ENCODE data around the gene ZNF280D. TPM values are rescaled to one million over a fixed set of nuclear protein-coding genes. Genes with fewer than 3 reads are reported as not detected.

Gene ZNF280D
- polyA plus RNA-seq, 1 donor from 2014 or later = 35.4 TPM

GRCh38 chr15:56757875-56758274 is 24.6 kb upstream of the ZNF280D start:
- Histone ChIP-seq H3F3A (ENCODE audit: insufficient read depth, low read length, poor library complexity, severe bottlenecking) (no peaks in the 10 kb centered on the region), H3K36me3 (ENCODE audit: insufficient read depth, low read length) (no peaks in the 10 kb centered on the region), H3K79me2 (replicated peaks; ENCODE audit: insufficient read depth, low read length) (no peaks in the 10 kb centered on the region), H3K9me2 (ENCODE audit: insufficient read depth, low read length) (no peaks in the 10 kb centered on the region), H3K4me2 (ENCODE audit: low read length) (no peak overlapping the region), H3K27ac (ENCODE audit: low read length) (no peak overlapping the region), H3K4me3 (ENCODE audit: low read length) (no peak overlapping the region), H3K9me3 (ENCODE audit: low read length) (no peaks in the 10 kb centered on the region), H2AFZ (ENCODE audit: low read depth, low read length) (no peak overlapping the region), H3K9ac (ENCODE audit: low read length) (no peak overlapping the region), H3K27me3 (ENCODE audit: insufficient read depth, low read depth, low read length) (no peaks in the 10 kb centered on the region), H4K20me1 (ENCODE audit: insufficient read depth) (no peaks in the 10 kb centered on the region)
- TF ChIP-seq RAD21 (conservative IDR thresholded peaks at IDR 0.05) (no peak), POLR2AphosphoS5 (IDR thresholded peaks at IDR 0.05) (no peak), EP300 (conservative IDR thresholded peaks at IDR 0.05; ENCODE audit: poor library complexity, severe bottlenecking) (no peak), CTCF (IDR thresholded peaks at IDR 0.05; ENCODE audit: poor library complexity, severe bottlenecking) (no peak), MXI1 (conservative IDR thresholded peaks at IDR 0.05; ENCODE audit: poor library complexity, severe bottlenecking) (no peak)

GRCh38 chr15:56754772-56755370 is 21.6 kb upstream of the ZNF280D start:
- Histone ChIP-seq H3K79me2 (replicated peaks; ENCODE audit: insufficient read depth, low read length) (no peaks in the 10 kb centered on the region), H3K9ac (ENCODE audit: low read length) (no peak overlapping the region), H4K20me1 (ENCODE audit: insufficient read depth) (no peaks in the 10 kb centered on the region), H3K27ac (ENCODE audit: low read length) (no peak overlapping the region), H3K36me3 (ENCODE audit: insufficient read depth, low read length) (no peaks in the 10 kb centered on the region), H3K9me3 (ENCODE audit: low read length) (no peaks in the 10 kb centered on the region), H3K4me3 (ENCODE audit: low read length) (no peak overlapping the region), H3K4me2 (ENCODE audit: low read length) (no peak overlapping the region), H3K27me3 (ENCODE audit: insufficient read depth, low read depth, low read length) (no peaks in the 10 kb centered on the region), H2AFZ (ENCODE audit: low read depth, low read length) (no peak overlapping the region), H3K9me2 (ENCODE audit: insufficient read depth, low read length) (no peaks in the 10 kb centered on the region), H3F3A (ENCODE audit: insufficient read depth, low read length, poor library complexity, severe bottlenecking) (no peaks in the 10 kb centered on the region)
- no peak for TF ChIP-seq TAF1 (IDR thresholded peaks at IDR 0.05; ENCODE audit: low read depth)
- TF ChIP-seq CTCF (IDR thresholded peaks at IDR 0.05; ENCODE audit: poor library complexity, severe bottlenecking) = no peak

- H2AFZ ChIP-seq (ENCODE audit: low read depth, low read length) = no peak overlapping the region
- H3F3A ChIP-seq (ENCODE audit: insufficient read depth, low read length, poor library complexity, severe bottlenecking) = no peaks in the 10 kb centered on the region
- no peak overlapping the region for H3K4me2 ChIP-seq (ENCODE audit: low read length)
- H4K20me1 ChIP-seq (ENCODE audit: insufficient read depth) = no peaks in the 10 kb centered on the region
- no peak for TF ChIP-seq EP300 (conservative IDR thresholded peaks at IDR 0.05; ENCODE audit: poor library complexity, severe bottlenecking)
- no peak for TF ChIP-seq MXI1 (conservative IDR thresholded peaks at IDR 0.05; ENCODE audit: poor library complexity, severe bottlenecking)
- no peak for TF ChIP-seq POLR2AphosphoS5 (IDR thresholded peaks at IDR 0.05)
- TF ChIP-seq SMC3 (conservative IDR thresholded peaks at IDR 0.05; ENCODE audit: poor library complexity) = no peak
- no peak for TF ChIP-seq REST (IDR thresholded peaks at IDR 0.05; ENCODE audit: borderline replicate concordance)
- no peak for TF ChIP-seq RAD21 (conservative IDR thresholded peaks at IDR 0.05)
- TF ChIP-seq EZH2 (IDR thresholded peaks at IDR 0.05; ENCODE audit: borderline replicate concordance, insufficient read depth, low read length, poor library complexity, severe bottlenecking) = no peak
- no peak for TF ChIP-seq TAF1 (IDR thresholded peaks at IDR 0.05; ENCODE audit: low read depth)
- no peak for TF ChIP-seq CTCF (IDR thresholded peaks at IDR 0.05; ENCODE audit: poor library complexity, severe bottlenecking)
- no peaks in the 10 kb centered on the region for H3K9me2 ChIP-seq (ENCODE audit: insufficient read depth, low read length)
- no peaks in the 10 kb centered on the region for H3K79me2 ChIP-seq (replicated peaks; ENCODE audit: insufficient read depth, low read length)
- no peaks in the 10 kb centered on the region for H3K27me3 ChIP-seq (ENCODE audit: insufficient read depth, low read depth, low read length)
- no peaks in the 10 kb centered on the region for H3K9me3 ChIP-seq (ENCODE audit: low read length)
- H3K9ac ChIP-seq (ENCODE audit: low read length) = no peak overlapping the region
- H3K4me3 ChIP-seq (ENCODE audit: low read length) = no peak overlapping the region
- H3K27ac ChIP-seq (ENCODE audit: low read length) = no peak overlapping the region
- H3K36me3 ChIP-seq (ENCODE audit: insufficient read depth, low read length) = no peaks in the 10 kb centered on the region
These were observed 19.7 kb upstream of the ZNF280D start for GRCh38 chr15:56752986-56753385.
